Fibroblast of skin of right quadriceps (primary cell): Measurements from ENCODE around the gene STEAP1.
"Not testable (repeated sequence)": the region's sequence is repeated elsewhere in the genome, so short reads cannot be mapped to it uniquely, and the experiment has no call there.

Source experiments
- DNase-seq: peaks from one replicate; pipeline ENCODE4 v3.0.0-alpha.2; 2013

Gene STEAP1

DNA sequence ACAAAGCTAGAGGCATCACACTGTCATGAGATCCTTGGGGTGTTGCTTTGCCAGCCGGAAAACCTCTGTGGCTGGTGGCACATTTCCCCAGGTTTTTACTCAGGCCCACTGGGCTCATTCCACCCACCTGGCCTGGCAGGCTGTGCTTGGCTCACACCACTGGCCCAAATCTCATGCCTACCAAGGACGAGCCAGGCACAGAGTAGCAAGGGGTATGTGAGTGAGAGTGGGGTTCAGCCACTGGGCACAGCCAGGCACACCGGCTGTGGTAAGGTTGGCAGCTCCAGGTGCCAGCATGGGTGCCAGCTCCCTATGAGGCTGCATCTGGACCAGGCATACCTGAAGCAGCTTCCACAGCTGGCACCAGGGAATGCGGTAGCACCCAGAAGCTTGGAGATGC lies 21.4 kb downstream of the STEAP1 start:
- no peak for DNase-seq

DNA sequence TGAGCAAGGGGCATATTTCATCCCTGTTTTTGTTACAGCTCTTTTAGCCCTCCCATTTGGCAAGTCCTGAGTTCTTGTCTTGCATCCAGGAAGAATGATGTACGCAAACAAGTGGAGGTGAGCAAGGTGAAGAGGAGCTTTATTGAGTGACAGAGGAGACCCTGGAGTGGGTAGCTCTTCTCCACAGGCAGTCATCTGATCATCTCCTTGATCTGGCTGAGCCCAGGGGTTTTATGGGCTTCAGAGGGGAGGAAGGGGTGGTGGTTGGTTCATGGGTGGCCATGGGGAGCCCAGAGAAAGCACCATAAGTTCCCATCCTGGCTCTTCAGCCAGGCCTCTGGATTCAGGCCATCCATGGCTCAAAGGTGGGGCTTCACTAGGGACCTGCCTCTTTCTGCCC lies 21.9 kb downstream of the STEAP1 start:
- DNase-seq = no peak

- DNase-seq = no peak
Measured at GRCh38 chr7:90178166-90178565, 23.9 kb downstream of the STEAP1 start.

- peak; percentile 91 for DNase-seq
Measured at GRCh38 chr7:90178679-90179278, 24.5 kb downstream of the STEAP1 start.

- peak; percentile 41 for DNase-seq
Measured at GRCh38 chr7:90180011-90180585, 25.8 kb downstream of the STEAP1 start.

DNA sequence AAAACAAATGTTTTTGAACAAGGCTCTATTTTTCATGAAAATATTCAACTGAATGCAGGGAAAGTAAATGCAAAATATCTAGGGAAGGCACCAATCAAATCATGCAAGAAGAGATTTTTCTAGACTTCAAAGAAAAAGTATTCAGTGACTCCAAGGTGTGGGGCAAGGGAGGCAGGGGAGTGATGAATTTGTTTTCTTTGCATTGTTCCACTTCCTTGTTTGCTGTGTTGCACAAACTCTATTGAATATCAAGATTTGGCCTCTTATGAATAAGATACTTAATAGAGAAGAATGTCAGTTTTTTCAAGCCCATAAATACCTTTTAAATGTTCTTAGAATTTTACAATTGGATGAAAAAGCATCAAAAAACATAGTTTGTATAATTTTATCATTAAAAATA lies 26.4 kb downstream of the STEAP1 start:
- no peak for DNase-seq

DNA sequence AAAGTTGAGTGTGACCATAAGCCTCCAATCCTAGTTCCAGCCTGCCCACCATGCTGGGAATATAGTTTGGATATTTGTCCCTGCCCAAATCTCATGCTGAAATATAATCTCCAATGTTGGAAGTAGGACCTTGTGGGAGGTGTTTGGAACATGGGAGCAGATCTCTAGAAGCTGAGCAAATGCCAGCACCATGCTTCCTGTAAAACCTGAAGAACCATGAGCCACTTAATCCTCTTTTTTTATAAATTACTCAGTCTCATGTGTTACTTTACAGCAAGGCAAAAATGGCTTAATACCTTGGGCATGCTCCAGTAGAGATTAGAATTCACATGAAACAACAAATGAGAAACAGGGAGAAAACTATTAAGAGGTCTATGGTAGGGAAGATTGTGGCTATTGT lies 27.2 kb downstream of the STEAP1 start:
- DNase-seq = no peak

DNA sequence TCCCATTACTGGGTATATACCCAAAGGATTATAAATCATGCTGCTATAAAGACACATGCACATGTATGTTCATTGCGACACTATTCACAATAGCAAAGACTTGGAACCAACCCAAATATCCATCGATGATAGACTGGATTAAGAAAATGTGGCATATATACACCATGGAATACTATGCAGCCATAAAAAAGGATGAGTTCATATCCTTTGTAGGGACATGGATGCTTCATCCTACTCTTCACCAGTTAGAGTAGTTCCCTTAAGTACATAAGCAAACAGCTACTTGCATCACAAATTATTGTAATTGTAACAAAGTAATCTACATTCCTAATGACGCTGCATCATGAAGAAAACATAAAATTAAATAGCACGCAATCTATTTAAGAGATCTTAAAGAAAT lies 32.0 kb downstream of the STEAP1 start:
- not testable (repeated sequence) for DNase-seq

DNA sequence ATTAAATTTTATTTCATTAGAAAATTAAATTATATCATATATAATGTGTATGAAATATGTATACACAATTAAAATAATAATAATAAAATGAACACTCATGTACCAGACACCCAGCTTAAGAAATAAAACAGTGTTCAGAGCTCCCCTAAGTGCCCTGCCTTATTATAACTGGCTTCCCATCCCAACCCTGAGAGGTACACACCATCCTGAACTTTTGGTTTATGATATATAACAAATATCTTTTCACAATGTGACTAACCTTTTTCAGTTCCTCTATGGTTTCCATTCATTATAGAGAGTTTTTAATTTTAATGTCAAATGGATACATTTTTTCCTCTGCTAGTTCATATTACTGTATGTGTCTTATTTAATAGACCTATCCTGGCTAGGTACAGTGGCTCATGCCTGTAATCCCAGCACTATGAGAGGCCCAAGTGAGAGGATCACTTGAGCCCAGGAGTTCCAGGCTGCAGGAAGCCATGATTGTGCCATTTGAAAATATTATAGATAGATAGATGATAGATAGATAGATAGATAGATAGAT lies 33.3 kb downstream of the STEAP1 start:
- no peak for DNase-seq

GRCh38 chr7:90188281-90188680 lies 34.0 kb downstream of the STEAP1 start:
- DNase-seq = no peak

DNA sequence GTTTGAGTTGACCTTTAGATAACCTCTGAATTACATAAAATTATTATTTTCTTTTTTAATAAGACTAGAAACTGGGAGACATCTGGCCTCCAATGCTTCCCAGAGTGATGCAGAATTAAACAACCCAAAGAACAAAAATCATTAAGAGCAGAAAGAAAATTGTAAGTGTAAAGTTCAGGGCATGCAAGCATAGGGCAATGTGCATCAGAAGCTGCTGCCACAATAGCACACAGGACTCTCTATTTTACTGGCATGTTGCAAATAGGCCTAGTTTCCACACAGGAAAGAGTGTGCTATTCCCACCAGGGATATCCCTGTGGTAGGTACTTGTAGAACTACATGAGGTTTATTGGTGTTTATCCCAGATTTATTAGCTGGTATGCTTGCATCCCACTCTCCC lies 36.7 kb downstream of the STEAP1 start:
- no peak for DNase-seq

GRCh38 chr7:90191648-90192047 lies 37.4 kb downstream of the STEAP1 start:
- no peak for DNase-seq

GRCh38 chr7:90192876-90193750 lies 38.8 kb downstream of the STEAP1 start:
- peak; percentile 71 for DNase-seq

DNA sequence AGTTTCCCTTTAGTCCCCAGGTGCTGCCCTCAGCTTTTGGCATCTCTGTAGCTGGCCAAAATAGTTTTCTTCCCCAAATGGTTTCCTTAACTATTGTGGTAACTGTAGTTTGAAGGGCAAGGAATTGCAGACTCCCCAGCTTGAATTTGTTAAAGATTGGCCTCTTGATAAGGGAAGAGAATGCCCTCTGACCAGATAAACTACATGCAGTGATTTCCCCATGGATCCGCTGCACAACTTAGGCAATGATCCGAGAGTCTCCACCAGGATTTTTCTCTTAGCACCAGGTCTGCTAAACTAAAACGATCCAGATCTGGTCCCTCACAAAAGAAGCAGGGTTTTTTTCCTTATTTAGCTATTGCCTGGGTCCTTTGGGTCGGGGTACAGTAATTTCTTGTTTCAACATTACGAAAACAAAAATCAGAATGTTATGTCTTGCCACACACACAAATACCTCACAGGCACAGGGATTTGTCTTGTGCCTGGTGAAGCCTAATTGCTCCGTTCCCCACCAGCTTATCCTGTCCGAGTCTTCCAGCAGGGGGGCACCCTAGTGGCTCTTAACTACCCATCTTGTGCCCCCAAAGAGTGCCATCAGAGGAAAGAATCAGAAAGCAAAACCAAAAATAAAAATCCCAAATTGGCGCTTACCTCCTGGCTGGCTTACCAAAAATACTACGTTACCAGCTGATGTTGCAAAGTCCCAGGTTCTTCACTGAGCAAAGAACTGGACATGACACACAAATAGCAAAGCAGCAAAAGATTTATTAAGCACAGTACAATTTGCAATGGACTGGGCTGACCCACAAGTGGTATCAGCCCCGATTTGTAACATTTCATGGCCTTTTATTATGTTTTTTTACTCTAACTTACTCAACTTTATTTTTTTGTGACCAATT lies 40.9 kb downstream of the STEAP1 start:
- DNase-seq = no peak

DNA sequence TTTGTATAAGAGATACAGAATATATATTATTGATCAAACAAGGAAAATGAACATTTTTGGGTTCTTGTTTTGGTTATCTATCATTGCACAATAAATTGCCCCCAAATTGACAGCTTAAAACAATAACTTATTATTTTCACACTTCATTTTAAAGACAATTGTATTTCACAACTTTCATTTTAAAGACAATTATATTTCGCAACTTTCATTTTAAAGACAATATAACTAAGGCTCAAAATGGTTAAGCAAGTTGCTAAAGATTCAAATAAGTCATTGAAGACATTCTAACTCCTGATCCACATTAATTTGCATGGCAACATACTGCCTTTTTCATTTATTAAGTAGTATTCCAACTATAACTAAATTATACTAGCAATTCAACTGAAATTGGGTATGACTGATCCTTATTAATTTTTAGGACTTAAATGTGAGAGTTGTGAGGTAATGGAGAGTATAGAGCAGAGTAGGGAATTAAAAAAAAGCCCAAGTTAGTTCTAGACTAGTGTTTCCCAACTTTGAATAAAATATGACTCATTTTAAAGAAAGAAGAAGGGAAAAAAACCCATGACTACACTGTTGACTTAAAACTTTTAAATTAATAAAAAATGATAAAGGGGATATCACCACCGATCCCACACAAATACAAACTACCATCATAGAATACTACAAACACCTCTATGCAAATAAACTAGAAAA lies 47.4 kb downstream of the STEAP1 start:
- no peak for DNase-seq

- no peak for DNase-seq
Measured at GRCh38 chr7:90207956-90208355, 53.7 kb downstream of the STEAP1 start.

DNA sequence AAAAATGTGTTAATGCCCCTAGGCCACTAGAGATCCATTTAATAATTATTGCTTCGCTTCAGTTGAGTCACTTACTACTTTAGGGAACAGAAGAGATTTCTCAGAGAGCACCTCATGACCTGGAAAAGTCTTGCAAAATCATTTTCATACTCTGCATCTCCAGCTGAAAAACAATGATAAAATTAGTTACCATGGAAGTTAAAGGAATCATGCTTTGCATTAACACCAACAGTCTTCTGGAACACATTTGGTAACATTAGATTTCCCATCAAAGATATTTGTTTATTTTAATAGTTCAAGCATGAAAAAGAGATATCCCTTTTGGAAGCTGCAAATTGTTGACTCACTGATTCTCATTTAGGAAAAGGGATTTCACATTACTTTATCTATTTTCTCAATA lies 55.5 kb downstream of the STEAP1 start:
- DNase-seq = peak; percentile 5

DNA sequence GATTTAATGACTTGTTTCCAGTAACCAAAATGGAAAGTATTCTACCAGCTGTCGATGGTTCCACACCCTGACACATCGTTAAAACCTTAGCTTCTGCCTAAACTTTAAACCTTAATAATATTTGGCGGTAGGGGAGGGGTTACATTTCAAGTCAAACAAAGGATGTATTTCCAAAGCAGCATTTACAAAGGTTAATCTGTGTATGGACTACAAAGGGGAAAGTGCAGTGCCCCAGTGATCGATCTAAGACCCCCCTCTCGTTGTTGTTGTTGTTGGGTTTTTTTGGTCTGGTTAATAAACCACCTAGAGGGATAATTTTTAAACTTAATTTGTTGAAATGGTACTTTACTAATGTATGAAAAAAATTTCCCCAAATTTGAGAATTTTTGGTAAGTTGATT lies 56.2 kb downstream of the STEAP1 start:
- DNase-seq = no peak

- DNase-seq = no peak
Measured at GRCh38 chr7:90210981-90211380, 56.7 kb downstream of the STEAP1 start.

DNA sequence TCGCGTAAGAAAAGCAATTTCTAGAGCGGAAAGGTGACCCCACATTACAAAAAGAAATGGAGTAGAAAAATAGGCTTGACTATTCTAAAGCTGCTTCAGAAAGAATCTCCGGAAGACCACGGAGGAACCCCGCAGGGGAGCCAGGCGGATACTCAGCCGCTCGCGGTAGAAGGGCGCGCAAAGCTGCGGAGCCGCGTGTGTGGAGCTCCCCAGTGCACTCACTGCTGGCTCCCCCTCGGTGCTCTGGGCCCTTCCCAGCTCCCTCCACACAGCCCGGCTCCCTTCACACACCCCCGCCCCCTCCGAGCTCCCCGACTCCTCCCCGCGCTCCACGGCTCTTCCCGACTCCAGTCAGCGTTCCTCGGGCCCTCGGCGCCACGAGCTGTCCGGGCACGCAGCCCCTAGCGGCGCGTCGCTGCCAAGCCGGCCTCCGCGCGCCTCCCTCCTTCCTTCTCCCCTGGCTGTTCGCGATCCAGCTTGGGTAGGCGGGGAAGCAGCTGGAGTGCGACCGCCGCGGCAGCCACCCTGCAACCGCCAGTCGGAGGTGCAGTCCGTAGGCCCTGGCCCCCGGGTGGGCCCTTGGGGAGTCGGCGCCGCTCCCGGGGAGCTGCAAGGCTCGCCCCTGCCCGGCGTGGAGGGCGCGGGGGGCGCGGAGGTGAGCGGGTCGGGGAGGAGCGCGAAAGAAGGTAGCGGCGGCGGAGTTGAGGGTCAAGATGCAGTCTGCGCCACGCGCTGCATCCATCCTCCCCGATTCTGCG lies 57.3 kb downstream of the STEAP1 start, which contains the start of gene STEAP2:
TSS of gene STEAP2 (plus strand) at position 350 of the 758 bp plus-strand sequence. CDS start 13,343 bp downstream, outside the sequence.
- DNase-seq = peak; percentile 95

- no peak for DNase-seq
Measured at GRCh38 chr7:90212149-90212495, 57.9 kb downstream of the STEAP1 start.
